GM19467 (cell line): Measurements from ENCODE around the gene EMILIN3.
"Not testable (repeated sequence)": the region's sequence is repeated elsewhere in the genome, so short reads cannot be mapped to it uniquely, and the experiment has no call there.

Source experiments
- ATAC-seq: cut with Tn5 transposase; IDR thresholded peaks from one replicate; pipeline ENCODE4 v1.9.1; 2021; ENCODE audit warnings: mild to moderate bottlenecking, moderate library complexity; ENCODE audit not compliant: unreplicated experiment

Gene EMILIN3

DNA sequence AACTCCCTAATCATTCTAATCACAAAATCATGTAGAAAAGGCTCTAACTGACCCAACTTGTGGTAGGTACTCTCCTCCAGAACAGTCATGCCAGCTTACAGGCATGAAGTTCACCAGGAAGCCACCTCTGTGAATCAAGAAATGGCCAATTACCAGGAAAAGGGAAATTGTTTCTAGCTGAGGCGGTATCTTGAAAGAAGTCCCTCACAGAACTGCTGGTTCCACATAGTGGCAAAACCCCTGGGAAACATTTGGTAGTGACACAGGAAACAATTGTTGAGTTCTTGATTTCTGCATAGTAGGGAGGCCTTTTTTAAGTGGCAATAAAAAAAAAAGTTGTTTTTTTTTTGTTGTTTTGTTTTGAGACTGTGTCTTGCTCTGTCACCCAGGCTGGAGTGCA lies 45.6 kb downstream of the EMILIN3 start:
- ATAC-seq, result no peak

DNA sequence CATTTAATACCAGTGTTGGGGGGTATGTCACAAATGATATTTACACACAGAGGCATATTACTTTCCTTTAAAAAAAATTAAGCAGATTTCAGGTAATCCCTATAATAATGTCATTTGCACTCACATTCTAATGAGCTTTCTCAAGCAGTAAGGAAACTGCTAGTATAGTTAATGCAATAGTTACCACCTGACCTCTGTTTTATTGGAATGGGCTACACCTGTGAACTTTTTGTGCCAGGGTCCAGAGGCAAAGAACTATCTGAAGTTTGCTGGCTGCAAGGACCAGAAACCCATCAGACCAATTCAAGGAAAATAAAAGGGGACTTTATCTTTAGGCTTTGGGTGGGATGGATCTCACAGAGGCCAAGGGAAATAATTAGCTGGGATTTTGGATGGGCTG lies 46.2 kb downstream of the EMILIN3 start:
- no peak for ATAC-seq

DNA sequence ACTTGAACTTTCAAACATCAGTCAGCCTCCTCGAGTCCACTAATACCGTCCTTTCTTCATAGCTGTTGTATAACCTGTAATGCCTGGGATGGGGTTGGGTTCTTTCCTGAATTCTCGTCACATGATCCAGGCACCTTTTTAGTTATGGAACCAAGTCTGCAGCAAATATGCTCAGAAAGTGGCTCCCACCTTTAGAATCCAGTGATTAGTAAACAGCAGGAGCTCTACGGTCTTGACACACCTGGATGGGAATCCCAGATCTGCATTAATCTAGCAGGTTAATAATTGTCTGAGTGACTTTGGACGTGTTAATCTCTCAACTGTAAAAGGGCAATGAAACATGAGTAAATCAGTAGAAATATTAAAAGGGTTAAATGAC lies 48.4 kb downstream of the EMILIN3 start:
- ATAC-seq, result no peak

DNA sequence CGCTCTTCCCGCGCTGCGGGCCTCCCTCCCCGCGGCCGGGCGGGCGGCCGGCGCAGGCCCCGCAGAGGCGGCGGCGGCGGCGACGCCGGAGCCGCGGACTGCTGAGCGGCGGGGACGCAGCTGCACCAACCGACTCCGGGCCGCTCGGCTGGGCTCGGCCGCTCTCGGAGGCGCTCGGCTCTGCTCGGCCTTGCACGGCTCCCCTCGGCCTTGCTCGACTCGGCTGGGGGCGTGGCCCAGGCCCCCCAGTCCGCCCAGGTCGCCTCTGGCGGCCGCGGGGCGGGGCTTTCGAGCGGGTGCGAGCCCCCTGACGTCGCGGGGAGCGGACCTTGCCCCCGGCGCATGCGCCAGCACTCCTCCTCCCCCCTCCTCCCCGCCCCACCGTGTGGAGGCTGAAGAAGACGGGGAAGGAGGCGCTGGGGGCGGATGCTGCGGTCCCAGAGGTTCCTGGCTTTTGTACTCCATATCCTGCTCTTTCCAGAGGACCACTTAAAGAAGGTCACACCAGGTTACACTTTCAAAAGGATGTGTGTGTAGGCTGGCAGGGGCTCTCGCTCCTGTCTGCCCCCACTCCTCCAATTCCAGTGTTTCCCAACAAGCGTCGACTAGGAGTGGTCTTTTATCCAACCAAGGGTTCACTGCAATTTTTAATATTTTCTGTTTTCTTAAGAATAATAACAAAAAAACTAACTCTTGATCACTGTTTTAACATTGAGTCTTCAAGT lies 48.9 kb downstream of the EMILIN3 start, which contains the start of gene ZHX3:
ZHX3 (minus strand) TSS at position 186 of the 725 bp plus-strand sequence. CDS start 112,815 bp downstream, outside the sequence.
- peak; percentile 94 for ATAC-seq

DNA sequence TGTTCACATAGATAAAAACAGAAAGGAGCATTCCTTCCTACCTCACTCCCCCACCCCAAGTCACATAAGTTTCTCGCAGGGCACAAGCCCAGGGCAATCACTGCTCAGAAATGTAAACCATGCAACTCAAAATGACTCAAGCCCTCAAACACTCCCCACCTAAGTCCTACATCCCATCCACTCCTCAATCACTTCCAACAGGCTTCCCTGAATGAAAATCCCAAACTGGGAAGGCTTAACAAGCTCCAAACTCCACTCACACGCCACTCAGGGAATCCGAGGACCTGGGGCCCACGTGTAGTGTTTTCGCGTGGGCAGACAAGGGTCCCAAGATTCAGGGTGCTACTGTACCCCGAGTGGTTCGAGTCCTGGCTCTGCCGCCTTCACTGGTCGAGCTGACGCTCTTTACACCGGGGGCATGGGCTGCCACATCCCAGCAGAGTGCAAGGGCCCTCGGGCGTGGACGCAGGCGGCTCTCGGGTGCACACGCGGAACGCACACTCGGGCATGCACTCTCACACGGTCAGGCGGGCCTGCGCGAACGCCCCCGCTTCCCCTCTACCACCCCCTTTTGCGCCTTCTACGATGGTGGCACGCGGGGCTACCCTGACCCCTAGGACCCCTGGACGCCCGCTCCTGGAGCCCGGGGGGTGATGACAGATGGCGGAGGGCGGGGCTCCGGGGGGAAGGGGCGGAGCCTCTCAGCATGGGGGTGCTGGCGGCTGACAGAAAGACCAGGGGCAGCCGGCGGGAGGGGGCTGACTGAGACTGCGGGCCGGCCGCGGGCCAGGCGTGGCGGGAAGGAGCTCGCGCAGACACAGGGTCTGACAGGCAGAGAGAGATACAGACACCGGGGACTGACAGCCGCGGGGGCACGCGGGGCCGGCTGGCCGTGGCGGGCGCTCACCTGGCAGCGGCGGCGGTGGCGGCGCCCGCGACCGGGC lies 49.7 kb downstream of the EMILIN3 start:
- peak; percentile 43 for ATAC-seq

DNA sequence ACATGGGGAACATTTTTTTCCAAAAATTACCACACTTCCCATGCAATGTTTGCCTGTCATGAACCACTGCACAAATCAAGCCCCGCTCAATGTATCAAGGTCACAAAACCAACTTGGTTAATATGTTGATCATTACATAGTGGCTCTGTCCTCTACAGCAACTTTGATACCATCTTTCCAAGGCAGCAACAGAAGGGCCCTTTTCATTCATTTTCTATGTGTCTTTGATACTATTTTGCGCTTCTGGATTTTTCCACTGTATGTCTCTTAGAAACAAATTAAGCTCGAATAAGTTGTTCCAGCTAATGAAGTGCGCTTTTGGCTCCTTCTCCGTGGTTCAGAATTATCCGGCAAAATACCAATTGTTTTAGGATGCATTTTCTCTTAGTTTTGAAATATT lies 50.6 kb downstream of the EMILIN3 start:
- ATAC-seq, result no peak

DNA sequence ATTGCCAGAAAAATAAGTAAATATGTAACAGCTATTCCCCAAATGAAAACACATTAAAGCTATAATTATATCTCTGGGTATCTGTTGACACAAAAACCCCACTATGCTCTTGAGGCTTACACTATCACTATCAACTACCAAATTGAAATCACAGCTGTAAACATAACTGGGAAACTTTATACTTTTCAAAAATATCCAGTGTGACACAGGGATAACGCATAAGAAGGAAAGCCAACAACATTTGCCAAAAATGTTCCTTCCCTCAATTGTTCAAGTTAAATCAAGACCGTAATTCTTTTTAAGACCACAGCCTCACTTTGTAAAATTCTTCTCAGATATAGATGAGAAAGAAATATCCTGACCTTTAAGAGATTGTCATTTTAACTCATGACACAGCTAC lies 52.2 kb downstream of the EMILIN3 start:
- ATAC-seq, result no peak

DNA sequence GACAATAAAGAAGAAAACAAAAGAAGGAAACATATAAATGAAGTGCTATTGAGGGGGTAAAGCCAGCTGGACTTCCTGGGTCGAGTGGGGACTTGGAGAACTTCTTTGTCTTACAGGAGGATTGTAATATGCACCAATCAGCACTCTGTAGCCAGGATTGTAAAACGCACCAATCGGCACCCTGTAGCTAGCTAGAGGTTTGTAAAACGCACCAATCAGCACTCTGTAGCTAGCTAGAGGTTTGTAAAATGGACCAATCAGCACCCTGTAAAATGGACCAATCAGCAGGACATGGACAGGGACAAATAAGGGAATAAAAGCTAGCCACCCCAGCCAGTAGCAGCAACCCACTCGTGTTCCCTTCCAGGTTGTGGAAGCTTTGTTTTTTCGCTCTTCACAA lies 54.6 kb downstream of the EMILIN3 start:
- not testable (repeated sequence) for ATAC-seq
